Left lung (tissue), 10 donors: ENCODE data around the gene COL5A1. TPM values are rescaled to one million over a fixed set of nuclear protein-coding genes. Genes with fewer than 3 reads are reported as not detected.

Experiments used
- ATAC-seq: fragments of 200-7000 bp; cut with Tn5 transposase; one replicate; pipeline ENCODE4 v1.9.1; 2020; ENCODE audit warnings: moderate library complexity
- DNase-seq, 4 donors: peaks; one replicate each; pipeline ENCODE4 v3.0.0-alpha.2; 2013 to 2020
- H3K27ac ChIP-seq, 2 donors: fragments of 200-600 bp; sonication (generic) in 1 of 2; one replicate each; pipeline versions ENCODE4 v1.5.0 to v1.8.0; 2020 to 2021
- H3K27me3 ChIP-seq, 2 donors: fragments of 200-600 bp; sonication (generic) in 1 of 2; one replicate each; pipeline versions ENCODE4 v1.5.0 to v1.8.0; 2020 to 2021
- H3K36me3 ChIP-seq, 2 donors: fragments of 200-600 bp; sonication (generic) in 1 of 2; one replicate each; pipeline versions ENCODE4 v1.5.0 to v1.8.0; 2020 to 2021
- H3K4me1 ChIP-seq, 2 donors: fragments of 200-600 bp; one replicate each; pipeline ENCODE4 v1.8.0; 2021
- H3K4me3 ChIP-seq, 2 donors: fragments of 200-600 bp; sonication (generic) in 1 of 2; one replicate each; pipeline versions ENCODE4 v1.5.0 to v1.8.0; 2020 to 2021; ENCODE audit warnings: mild to moderate bottlenecking in 1 of 2
- H3K9me3 ChIP-seq, 2 donors: fragments of 200-600 bp; sonication (generic) in 1 of 2; one replicate each; pipeline versions ENCODE4 v1.5.0 to v1.8.0; 2020 to 2021
- CTCF ChIP-seq, 2 donors: fragments of 200-600 bp; sonication (generic) in 1 of 2; IDR thresholded peaks; one replicate each; pipeline versions ENCODE4 v1.5.0 to v1.8.0; 2021; ENCODE audit warnings: antibody characterized with exemption in 2 of 2
- intact Hi-C, 2 donors: fragments of 100-400 bp; cut with DNase I; formaldehyde crosslinking; loops; one replicate each; pipeline versions ENCODE4 v1.11.2 to v1.14.2; 2022
- polyA plus RNA-seq, 6 donors: library from polyadenylated mRNA; unstranded; fragments of 120-200 nt; gene quantifications; one replicate each; pipeline ENCODE4 v1.2.1, GENCODE V29; 2013; ENCODE audit not compliant: insufficient read length in 6 of 6
- total RNA-seq, 2 donors: library from RNA; stranded (reverse); fragmentation: NEBNext Ultra II Directional; extraction: Animal tissue kit (Norgen Biotek cat#: 25700); gene quantifications; one replicate each; pipeline ENCODE4 v1.2.1, GENCODE V29; 2021
- donor health status: DM: no; HTN: yes; CAD: no.
- donor health status: DM: no; HTN: no; CAD: no.

The COL5A1 gene
- total and polyA plus RNA-seq, 8 donors, result 168 to 357 (median 213) TPM

DNA sequence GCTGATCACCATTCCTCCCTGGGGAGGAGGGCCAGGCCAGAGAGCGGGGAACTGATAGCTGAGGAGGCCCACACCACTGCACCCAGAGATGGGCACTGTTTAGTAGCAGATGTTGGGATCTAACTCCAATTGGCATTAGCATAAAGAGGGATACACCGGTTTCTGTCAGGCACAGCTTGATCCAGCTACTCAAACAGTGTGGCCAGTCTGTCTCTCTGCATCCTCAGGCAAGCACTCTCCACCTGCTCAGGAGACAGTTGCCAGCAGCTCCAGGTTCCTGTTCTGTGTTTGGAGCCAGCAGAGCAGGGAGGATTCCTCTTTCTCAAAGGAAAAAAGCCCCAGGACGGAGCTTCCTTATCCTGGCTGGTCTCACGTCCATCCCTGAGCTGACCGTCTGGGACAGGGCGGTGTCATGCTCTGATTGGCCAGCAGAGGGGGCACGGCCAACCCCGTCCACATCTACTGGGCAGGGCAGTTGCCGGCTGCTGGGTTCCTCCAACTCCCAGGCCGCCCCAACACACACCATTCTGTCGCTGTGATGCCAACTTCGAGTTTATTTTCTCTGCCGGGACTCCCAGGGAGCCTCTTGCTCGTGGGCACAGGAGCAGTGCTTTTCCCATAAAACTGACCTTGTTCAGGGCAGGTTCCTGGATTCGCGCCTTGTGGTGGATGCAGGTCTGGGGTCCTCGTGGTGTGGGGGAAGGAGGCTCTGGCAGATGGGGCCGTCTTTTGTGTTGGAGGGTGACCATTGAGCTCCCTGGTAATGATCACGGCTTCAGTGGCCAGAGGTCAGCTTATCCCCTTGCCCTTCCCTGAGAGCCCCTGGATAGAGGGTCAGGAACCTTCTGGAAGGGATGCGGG lies 47.9 kb downstream of the COL5A1 start:
- ATAC-seq, result peak; percentile 90
- peak in 3 of 4 donors; percentile 47 to 86 (median 54) for DNase-seq
- intact Hi-C loops, result no loop called here
- no peaks in the 10 kb centered on the region for H3K27me3 ChIP-seq
- no peaks in the 10 kb centered on the region for H3K4me1 ChIP-seq
- H3K36me3 ChIP-seq, result no peaks in the 10 kb centered on the region
- no peaks in the 10 kb centered on the region for H3K9me3 ChIP-seq
- H3K4me3 ChIP-seq, result no peak overlapping the region
- TF ChIP-seq CTCF (IDR thresholded peaks at IDR 0.05), result peak; percentile 68 to 72
- H3K27ac ChIP-seq, result no peak overlapping the region

DNA sequence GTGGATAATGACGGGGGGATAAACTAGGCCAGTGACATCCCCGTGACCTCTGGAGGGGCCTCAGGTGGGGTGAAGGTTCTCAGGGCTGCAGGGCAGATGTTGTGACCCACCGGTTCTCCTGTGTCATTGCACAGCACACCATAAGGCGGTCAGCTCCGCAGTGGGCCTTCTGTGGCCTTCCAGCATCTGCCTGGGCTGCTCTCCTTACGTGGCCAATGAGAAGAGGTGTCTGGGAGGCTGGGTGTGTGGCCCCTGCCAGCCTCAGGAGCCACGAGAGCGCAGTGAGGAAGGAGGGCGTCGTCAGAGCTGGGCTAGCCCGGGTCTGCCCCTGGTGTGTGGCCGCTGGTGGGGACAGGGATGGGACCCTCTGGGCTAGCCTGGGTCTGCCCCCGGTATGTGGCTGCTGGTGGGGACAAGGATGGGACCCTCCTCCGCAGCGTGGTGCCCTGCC lies 48.7 kb downstream of the COL5A1 start:
- Histone ChIP-seq H3K4me3 (no peak overlapping the region), H3K27ac (no peak overlapping the region), H3K4me1 (no peaks in the 10 kb centered on the region), H3K27me3 (no peaks in the 10 kb centered on the region), H3K9me3 (no peaks in the 10 kb centered on the region), H3K36me3 (no peaks in the 10 kb centered on the region)
- intact Hi-C loops, result no loop called here
- no peak for TF ChIP-seq CTCF (IDR thresholded peaks at IDR 0.05)
- no peak for ATAC-seq
- peak in 2 of 4 donors; percentile 24 to 40 for DNase-seq

GRCh38 chr9:134690946-134691694 lies 49.5 kb downstream of the COL5A1 start:
- no peaks in the 10 kb centered on the region for H3K9me3 ChIP-seq
- H3K27ac ChIP-seq, result no peak overlapping the region

GRCh38 chr9:134691695-134692572 lies 50.3 kb downstream of the COL5A1 start:
- no peak for TF ChIP-seq CTCF (IDR thresholded peaks at IDR 0.05)
- Histone ChIP-seq H3K27me3 (no peaks in the 10 kb centered on the region), H3K9me3 (no peaks in the 10 kb centered on the region), H3K4me3 (no peak overlapping the region), H3K36me3 (no peaks in the 10 kb centered on the region), H3K4me1 (no peaks in the 10 kb centered on the region), H3K27ac (no peak overlapping the region)
- intact Hi-C loops, result no loop called here
- ATAC-seq (no peak), DNase-seq (peak in 1 of 4 donors; percentile 24)

More at GRCh38 chr9:134690946-134691694, 49.5 kb downstream of the COL5A1 start:
- no peak overlapping the region for H3K4me3 ChIP-seq
- intact Hi-C loops, result no loop called here
- H3K4me1 ChIP-seq, result no peaks in the 10 kb centered on the region
- H3K36me3 ChIP-seq, result no peaks in the 10 kb centered on the region
- ATAC-seq (no peak), DNase-seq (peak in 2 of 4 donors; percentile 23 to 69)
- TF ChIP-seq CTCF (IDR thresholded peaks at IDR 0.05), result no peak
- H3K27me3 ChIP-seq, result no peaks in the 10 kb centered on the region
